ENCODE data around the gene USP17L18.
"Not testable (repeated sequence)": the region's sequence is repeated elsewhere in the genome, so short reads cannot be mapped to it uniquely, and the experiment has no call there.

USP17L18 gene, protein sequence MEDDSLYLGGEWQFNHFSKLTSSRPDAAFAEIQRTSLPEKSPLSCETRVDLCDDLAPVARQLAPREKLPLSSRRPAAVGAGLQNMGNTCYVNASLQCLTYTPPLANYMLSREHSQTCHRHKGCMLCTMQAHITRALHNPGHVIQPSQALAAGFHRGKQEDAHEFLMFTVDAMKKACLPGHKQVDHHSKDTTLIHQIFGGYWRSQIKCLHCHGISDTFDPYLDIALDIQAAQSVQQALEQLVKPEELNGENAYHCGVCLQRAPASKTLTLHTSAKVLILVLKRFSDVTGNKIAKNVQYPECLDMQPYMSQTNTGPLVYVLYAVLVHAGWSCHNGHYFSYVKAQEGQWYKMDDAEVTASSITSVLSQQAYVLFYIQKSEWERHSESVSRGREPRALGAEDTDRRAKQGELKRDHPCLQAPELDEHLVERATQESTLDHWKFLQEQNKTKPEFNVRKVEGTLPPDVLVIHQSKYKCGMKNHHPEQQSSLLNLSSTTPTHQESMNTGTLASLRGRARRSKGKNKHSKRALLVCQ

DNA sequence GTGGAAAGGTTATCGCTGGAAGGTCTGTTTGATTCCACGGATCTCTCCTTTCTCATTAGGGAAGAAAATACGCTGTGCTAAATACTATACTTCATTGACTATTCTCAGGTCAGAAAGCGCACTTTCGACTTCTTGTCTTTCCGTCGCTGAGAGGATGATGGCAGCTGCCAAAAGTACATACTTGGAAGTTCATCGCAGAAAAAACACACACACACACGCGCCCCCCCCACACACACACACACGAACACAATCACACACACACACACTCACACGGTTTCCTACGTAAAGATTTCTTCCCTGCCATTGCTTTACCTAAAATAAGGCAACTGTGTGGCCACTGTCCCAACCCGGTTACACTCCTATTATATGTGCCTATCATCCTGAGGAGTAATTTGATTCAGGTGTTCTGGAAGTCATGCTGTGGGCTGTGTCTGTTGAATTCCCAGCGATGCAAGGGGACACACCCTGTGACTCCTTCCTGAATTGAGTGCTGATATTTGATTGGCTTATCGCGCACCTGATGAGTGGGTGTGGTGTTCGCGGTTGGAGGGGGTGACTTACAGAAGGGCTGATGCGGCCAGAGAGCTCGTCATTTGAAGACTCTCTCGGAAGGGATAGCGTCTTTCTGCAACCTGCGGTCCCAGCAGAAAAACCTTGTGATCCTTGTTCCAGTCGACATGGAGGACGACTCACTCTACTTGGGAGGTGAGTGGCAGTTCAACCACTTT is at the start of gene USP17L18:
TSS of gene USP17L18 (plus strand) at position 678 of the 728 bp plus-strand sequence. CDS start at position 678, 0 bp downstream.
- not testable (repeated sequence) for DNase-seq

DNA sequence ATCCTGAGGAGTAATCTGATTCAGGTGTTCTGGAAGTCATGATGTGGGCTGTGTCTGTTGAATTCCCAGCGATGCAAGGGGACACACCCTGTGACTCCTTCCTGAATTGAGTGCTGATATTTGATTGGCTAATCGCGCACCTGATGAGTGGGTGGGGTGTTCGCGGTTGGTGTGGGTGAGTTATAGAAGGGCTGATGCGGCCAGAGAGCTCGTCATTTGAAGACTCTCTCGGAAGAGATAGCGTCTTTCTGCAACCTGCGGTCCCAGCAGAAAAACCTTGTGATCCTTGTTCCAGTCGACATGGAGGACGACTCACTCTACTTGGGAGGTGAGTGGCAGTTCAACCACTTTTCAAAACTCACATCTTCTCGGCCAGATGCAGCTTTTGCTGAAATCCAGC is 38.1 kb upstream of the USP17L18 start, which contains the start of gene USP17L10:
TSS of gene USP17L10 (plus strand) at position 301 of the 400 bp plus-strand sequence. CDS start at position 301, 0 bp downstream.
- not testable (repeated sequence) for DNase-seq

DNA sequence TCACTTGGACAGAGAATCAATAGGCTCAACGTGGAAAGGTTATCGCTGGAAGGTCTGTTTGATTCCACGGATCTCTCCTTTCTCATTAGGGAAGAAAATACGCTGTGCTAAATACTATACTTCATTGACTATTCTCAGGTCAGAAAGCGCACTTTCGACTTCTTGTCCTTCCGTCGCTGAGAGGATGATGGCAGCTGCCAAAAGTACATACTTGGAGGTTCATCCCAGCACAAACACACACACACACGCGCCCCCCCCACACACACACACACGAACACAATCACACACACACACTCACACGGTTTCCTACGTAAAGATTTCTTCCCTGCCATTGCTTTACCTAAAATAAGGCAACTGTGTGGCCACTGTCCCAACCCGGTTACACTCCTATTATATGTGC is 33.7 kb upstream of the USP17L18 start:
- not testable (repeated sequence) for DNase-seq

DNA sequence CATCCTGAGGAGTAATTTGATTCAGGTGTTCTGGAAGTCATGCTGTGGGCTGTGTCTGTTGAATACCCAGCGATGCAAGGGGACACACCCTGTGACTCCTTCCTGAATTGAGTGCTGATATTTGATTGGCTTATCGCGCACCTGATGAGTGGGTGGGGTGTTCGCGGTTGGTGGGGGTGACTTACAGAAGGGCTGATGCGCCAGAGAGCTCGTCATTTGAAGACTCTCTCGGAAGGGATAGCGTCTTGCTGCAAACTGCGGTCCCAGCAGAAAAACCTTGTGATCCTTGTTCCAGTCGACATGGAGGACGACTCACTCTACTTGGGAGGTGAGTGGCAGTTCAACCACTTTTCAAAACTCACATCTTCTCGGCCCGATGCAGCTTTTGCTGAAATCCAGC is 33.3 kb upstream of the USP17L18 start, which contains the start of gene USP17L11:
TSS of gene USP17L11 (plus strand) at position 301 of the 400 bp plus-strand sequence. CDS start at position 301, 0 bp downstream.
- DNase-seq, result not testable (repeated sequence)

DNA sequence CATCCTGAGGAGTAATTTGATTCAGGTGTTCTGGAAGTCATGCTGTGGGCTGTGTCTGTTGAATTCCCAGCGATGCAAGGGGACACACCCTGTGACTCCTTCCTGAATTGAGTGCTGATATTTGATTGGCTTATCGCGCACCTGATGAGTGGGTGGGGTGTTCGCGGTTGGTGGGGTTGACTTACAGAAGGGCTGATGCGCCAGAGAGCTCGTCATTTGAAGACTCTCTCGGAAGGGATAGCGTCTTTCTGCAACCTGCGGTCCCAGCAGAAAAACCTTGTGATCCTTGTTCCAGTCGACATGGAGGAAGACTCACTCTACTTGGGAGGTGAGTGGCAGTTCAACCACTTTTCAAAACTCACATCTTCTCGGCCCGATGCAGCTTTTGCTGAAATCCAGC is 28.6 kb upstream of the USP17L18 start, which contains the start of gene USP17L12:
TSS of gene USP17L12 (plus strand) at position 301 of the 400 bp plus-strand sequence. CDS start at position 301, 0 bp downstream.
- DNase-seq, result not testable (repeated sequence)

DNA sequence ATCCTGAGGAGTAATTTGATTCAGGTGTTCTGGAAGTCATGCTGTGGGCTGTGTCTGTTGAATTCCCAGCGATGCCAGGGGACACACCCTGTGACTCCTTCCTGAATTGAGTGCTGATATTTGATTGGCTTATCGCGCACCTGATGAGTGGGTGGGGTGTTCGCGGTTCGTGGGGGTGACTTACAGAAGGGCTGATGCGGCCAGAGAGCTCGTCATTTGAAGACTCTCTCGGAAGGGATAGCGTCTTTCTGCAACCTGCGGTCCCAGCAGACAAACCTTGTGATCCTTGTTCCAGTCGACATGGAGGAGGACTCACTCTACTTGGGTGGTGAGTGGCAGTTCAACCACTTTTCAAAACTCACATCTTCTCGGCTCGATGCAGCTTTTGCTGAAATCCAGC is 23.8 kb upstream of the USP17L18 start, which contains the start of gene USP17L13:
TSS of gene USP17L13 (plus strand) at position 301 of the 400 bp plus-strand sequence. CDS start at position 301, 0 bp downstream.
- DNase-seq, result not testable (repeated sequence)

DNA sequence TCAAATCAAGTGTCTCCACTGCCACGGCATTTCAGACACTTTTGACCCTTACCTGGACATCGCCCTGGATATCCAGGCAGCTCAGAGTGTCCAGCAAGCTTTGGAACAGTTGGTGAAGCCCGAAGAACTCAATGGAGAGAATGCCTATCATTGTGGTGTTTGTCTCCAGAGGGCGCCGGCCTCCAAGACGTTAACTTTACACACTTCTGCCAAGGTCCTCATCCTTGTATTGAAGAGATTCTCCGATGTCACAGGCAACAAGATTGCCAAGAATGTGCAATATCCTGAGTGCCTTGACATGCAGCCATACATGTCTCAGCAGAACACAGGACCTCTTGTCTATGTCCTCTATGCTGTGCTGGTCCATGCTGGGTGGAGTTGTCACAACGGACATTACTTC is 18.2 kb upstream of the USP17L18 start:
- DNase-seq, result not testable (repeated sequence)

DNA sequence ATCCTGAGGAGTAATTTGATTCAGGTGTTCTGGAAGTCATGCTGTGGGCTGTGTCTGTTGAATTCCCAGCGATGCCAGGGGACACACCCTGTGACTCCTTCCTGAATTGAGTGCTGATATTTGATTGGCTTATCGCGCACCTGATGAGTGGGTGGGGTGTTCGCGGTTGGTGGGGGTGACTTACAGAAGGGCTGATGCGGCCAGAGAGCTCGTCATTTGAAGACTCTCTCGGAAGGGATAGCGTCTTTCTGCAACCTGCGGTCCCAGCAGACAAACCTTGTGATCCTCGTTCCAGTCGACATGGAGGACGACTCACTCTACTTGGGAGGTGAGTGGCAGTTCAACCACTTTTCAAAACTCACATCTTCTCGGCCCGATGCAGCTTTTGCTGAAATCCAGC is 14.3 kb upstream of the USP17L18 start, which contains the start of gene USP17L15:
TSS of gene USP17L15 (plus strand) at position 301 of the 400 bp plus-strand sequence. CDS start at position 301, 0 bp downstream.
- not testable (repeated sequence) for DNase-seq

DNA sequence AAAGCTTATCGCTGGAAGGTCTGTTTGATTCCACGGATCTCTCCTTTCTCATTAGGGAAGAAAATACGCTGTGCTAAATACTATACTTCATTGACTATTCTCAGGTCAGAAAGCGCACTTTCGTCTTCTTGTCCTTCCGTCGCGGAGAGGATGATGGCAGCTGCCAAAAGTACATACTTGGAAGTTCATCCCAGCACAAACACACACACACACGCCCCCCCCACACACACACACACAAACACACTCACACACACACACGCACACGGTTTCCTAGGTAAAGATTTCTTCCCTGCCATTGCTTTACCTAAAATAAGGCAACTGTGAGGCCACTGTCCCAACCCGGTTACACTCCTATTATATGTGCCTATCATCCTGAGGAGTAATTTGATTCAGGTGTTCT is 10.0 kb upstream of the USP17L18 start:
- not testable (repeated sequence) for DNase-seq

DNA sequence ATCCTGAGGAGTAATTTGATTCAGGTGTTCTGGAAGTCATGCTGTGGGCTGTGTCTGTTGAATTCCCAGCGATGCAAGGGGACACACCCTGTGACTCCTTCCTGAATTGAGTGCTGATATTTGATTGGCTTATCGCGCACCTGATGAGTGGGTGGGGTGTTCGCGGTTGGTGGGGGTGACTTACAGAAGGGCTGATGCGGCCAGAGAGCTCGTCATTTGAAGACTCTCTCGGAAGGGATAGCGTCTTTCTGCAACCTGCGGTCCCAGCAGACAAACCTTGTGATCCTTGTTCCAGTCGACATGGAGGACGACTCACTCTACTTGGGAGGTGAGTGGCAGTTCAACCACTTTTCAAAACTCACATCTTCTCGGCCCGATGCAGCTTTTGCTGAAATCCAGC is 4.9 kb upstream of the USP17L18 start, which contains the start of gene USP17L17:
TSS of gene USP17L17 (plus strand) at position 301 of the 400 bp plus-strand sequence. CDS start at position 301, 0 bp downstream.
- DNase-seq, result not testable (repeated sequence)

DNA sequence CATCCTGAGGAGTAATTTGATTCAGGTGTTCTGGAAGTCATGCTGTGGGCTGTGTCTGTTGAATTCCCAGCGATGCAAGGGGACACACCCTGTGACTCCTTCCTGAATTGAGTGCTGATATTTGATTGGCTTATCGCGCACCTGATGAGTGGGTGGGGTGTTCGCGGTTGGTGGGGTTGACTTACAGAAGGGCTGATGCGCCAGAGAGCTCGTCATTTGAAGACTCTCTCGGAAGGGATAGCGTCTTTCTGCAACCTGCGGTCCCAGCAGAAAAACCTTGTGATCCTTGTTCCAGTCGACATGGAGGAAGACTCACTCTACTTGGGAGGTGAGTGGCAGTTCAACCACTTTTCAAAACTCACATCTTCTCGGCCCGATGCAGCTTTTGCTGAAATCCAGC is 4.6 kb downstream of the USP17L18 start, which contains the start of gene USP17L19:
TSS of gene USP17L19 (plus strand) at position 301 of the 400 bp plus-strand sequence. CDS start at position 301, 0 bp downstream.
- DNase-seq, result not testable (repeated sequence)

DNA sequence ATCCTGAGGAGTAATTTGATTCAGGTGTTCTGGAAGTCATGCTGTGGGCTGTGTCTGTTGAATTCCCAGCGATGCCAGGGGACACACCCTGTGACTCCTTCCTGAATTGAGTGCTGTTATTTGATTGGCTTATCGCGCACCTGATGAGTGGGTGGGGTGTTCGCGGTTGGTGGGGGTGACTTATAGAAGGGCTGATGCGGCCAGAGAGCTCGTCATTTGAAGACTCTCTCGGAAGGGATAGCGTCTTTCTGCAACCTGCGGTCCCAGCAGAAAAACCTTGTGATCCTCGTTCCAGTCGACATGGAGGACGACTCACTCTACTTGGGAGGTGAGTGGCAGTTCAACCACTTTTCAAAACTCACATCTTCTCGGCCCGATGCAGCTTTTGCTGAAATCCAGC is 9.4 kb downstream of the USP17L18 start, which contains the start of gene USP17L20:
TSS of gene USP17L20 (plus strand) at position 301 of the 400 bp plus-strand sequence. CDS start at position 301, 0 bp downstream.
- DNase-seq, result not testable (repeated sequence)

DNA sequence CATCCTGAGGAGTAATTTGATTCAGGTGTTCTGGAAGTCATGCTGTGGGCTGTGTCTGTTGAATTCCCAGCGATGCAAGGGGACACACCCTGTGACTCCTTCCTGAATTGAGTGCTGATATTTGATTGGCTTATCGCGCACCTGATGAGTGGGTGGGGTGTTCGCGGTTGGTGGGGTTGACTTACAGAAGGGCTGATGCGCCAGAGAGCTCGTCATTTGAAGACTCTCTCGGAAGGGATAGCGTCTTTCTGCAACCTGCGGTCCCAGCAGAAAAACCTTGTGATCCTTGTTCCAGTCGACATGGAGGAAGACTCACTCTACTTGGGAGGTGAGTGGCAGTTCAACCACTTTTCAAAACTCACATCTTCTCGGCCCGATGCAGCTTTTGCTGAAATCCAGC is 14.1 kb downstream of the USP17L18 start, which contains the start of gene USP17L21:
TSS of gene USP17L21 (plus strand) at position 301 of the 400 bp plus-strand sequence. CDS start at position 301, 0 bp downstream.
- DNase-seq, result not testable (repeated sequence)

DNA sequence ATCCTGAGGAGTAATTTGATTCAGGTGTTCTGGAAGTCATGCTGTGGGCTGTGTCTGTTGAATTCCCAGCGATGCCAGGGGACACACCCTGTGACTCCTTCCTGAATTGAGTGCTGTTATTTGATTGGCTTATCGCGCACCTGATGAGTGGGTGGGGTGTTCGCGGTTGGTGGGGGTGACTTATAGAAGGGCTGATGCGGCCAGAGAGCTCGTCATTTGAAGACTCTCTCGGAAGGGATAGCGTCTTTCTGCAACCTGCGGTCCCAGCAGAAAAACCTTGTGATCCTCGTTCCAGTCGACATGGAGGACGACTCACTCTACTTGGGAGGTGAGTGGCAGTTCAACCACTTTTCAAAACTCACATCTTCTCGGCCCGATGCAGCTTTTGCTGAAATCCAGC is 18.9 kb downstream of the USP17L18 start, which contains the start of gene USP17L22:
TSS of gene USP17L22 (plus strand) at position 301 of the 400 bp plus-strand sequence. CDS start at position 301, 0 bp downstream.
- not testable (repeated sequence) for DNase-seq

DNA sequence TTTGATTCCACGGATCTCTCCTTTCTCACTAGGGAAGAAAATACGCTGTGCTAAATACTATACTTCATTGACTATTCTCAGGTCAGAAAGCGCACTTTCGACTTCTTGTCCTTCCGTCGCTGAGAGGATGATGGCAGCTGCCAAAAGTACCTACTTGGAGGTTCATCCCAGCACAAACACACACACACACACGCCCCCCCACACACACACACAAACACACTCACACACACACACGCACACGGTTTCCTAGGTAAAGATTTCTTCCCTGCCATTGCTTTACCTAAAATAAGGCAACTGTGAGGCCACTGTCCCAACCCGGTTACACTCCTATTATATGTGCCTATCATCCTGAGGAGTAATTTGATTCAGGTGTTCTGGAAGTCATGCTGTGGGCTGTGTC is 23.3 kb downstream of the USP17L18 start:
- DNase-seq, result not testable (repeated sequence)

All from inflammatory macrophage treated with lipopolysaccharide for 4 hours (primary cell).